Activated effector memory CD4-positive, alpha-beta T cell treated with Interleukin-2 at 50 U/mL for 16 hours (primary cell): Measurements from ENCODE around the gene FNDC3A.
A peak's percentile ranks its signal among the peaks of the same experiment; 100 is the strongest.

Experiments
- DNase-seq: peaks from one replicate; pipeline ENCODE4 v3.0.0-alpha.2; 2020

The FNDC3A gene

GRCh38 chr13:49220036-49220855 lies 244.5 kb downstream of the FNDC3A start, which contains the start of gene MLNR:
TSS of gene MLNR (plus strand) at chr13:49220338. CDS start at chr13:49220338, 0 bp downstream.
- no peak for DNase-seq

GRCh38 chr13:49220856-49221589 lies 245.3 kb downstream of the FNDC3A start:
- no peak for DNase-seq

- no peak for DNase-seq
Observed at GRCh38 chr13:49221590-49221965, 245.9 kb downstream of the FNDC3A start.

GRCh38 chr13:49225223-49226042 lies 249.7 kb downstream of the FNDC3A start:
- no peak for DNase-seq

- no peak for DNase-seq
Observed at GRCh38 chr13:49226613-49227012, 250.9 kb downstream of the FNDC3A start.

- DNase-seq = no peak
Observed at GRCh38 chr13:49234741-49235140, 259.0 kb downstream of the FNDC3A start.

GRCh38 chr13:49235856-49236431 lies 260.2 kb downstream of the FNDC3A start:
- no peak for DNase-seq

- DNase-seq = no peak
Observed at GRCh38 chr13:49238621-49239020, 262.9 kb downstream of the FNDC3A start.

- DNase-seq = no peak
Observed at GRCh38 chr13:49240017-49240416, 264.3 kb downstream of the FNDC3A start.

- DNase-seq = no peak
Observed at GRCh38 chr13:49241296-49241695, 265.6 kb downstream of the FNDC3A start.

GRCh38 chr13:49245101-49245500 lies 269.4 kb downstream of the FNDC3A start:
- DNase-seq = no peak

GRCh38 chr13:49246850-49247642 lies 271.3 kb downstream of the FNDC3A start:
- DNase-seq = no peak

- DNase-seq = peak; percentile 79
Observed at GRCh38 chr13:49247643-49248621, 272.2 kb downstream of the FNDC3A start, which contains the start of gene CDADC1. TSS of gene CDADC1 (plus strand) at chr13:49247925. CDS start at chr13:49248038, 113 bp downstream.

GRCh38 chr13:49248622-49249002 lies 272.9 kb downstream of the FNDC3A start:
- DNase-seq = no peak

- no peak for DNase-seq
Observed at GRCh38 chr13:49251326-49251725, 275.6 kb downstream of the FNDC3A start.

- DNase-seq = no peak
Observed at GRCh38 chr13:49253310-49253709, 277.6 kb downstream of the FNDC3A start.

GRCh38 chr13:49254007-49254406 lies 278.3 kb downstream of the FNDC3A start:
- no peak for DNase-seq

- no peak for DNase-seq
Observed at GRCh38 chr13:49256841-49257240, 281.1 kb downstream of the FNDC3A start.

GRCh38 chr13:49258089-49258796 lies 282.5 kb downstream of the FNDC3A start:
- no peak for DNase-seq
